Endometrium (tissue), 2 donors: ENCODE measurements around the gene RUNX2.

Experiments used
- FAIRE-seq: peaks from 2 replicates; lab custom pipeline; 2012; peaks lifted over from hg19 to GRCh38; lab: Jason Lieb, UNC
- donor health status: control.
- donor health status: control.

Gene RUNX2

GRCh38 chr6:45415315-45415714 lies 87.2 kb downstream of the RUNX2 start:
- FAIRE-seq: no peak

DNA sequence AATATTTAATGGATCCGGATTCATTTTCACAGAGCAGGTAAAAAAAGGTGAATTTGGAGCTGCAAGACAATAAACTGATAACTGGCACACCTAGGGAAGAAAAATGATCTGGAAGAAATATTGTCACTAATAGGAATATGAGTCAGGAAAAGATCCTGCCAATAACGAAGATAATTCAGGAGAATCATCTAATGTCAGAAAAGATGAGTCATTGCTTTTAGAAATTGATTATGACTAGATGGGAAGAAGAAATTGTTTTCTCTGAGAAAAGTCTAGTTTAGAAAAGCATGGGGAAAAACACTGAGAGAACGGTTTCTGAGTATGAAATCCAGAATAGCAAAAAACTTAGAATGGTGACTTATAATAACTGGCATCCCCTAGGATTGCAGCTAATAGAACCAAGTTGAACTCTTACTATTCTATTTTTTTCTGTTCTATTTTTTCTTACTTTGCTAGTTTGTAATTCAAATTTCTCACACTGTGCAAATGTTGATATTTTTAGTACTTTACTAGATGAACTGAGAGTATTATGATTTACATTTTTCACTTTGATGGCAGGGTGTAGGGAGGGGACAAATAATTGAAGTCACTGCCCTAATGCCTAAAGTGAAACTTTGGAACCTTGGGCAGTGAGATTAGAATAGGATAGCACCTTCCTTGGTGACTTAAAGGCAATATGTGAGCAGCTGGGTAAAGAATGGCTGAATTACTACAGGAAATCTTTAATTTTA lies 87.8 kb downstream of the RUNX2 start:
- FAIRE-seq: no peak

DNA sequence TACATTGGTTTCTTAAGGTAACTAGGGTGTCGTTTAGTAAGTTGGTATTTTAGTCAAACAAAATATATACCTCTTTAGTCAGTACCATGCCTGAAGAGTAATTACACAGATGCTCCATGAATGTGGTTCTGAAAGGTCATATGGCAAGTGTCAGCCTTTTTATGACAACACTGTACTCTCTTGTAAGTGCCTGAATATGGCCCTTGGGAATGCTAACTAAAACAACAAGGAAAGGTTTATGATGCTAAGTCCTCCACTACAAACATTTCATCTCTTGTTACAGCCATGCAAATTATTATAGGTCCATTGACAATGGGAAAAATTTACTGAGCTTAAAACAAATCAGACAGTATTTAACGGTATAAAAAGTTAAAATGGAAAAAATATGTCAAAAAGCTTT lies 88.6 kb downstream of the RUNX2 start:
- FAIRE-seq: no peak

DNA sequence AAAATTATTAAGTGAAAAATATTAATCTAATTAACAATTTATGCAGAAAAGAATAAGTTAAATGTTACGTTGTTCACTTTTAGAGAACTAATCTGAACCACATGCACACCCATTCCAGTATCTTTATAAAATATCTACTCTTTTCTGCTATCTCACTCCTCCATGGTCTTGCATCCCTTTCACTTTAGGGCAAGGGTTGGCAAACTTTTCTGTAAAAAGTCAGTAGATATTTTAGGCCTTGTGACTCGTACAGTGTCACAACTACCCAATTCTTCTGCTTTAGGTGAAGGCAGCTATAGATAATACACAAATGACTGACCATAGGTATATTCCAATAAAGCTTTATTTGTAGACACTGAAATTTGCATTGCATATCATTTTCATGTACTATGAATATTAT lies 89.3 kb downstream of the RUNX2 start:
- FAIRE-seq: no peak

DNA sequence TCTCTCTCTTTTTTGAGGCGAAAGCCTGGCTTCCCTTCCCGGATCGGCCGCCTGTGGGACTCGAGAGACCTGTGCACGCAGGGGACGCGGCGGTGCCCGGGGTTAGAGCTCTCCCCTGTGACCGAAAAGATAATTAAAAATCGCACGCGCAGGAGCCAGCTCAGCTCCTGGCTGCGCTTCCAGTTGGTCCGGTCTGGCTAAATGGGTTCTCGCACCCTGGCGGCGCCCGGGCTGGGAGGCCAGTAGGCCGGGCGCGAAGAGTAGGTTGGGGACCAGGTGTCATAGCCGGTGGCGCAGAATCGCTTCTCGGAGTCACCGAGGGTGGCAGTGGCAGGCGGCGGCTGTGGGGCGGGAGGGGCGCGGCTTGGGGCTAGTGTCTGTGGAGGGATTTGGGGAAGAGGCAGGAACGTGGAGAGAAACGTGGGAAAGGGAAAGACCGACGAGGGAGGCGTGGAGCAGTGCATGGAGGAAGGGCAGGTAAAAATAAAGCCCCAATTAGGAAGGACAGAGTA lies 91.5 kb downstream of the RUNX2 start:
- FAIRE-seq: no peak

GRCh38 chr6:45420083-45420908 lies 92.2 kb downstream of the RUNX2 start:
- FAIRE-seq: no peak

DNA sequence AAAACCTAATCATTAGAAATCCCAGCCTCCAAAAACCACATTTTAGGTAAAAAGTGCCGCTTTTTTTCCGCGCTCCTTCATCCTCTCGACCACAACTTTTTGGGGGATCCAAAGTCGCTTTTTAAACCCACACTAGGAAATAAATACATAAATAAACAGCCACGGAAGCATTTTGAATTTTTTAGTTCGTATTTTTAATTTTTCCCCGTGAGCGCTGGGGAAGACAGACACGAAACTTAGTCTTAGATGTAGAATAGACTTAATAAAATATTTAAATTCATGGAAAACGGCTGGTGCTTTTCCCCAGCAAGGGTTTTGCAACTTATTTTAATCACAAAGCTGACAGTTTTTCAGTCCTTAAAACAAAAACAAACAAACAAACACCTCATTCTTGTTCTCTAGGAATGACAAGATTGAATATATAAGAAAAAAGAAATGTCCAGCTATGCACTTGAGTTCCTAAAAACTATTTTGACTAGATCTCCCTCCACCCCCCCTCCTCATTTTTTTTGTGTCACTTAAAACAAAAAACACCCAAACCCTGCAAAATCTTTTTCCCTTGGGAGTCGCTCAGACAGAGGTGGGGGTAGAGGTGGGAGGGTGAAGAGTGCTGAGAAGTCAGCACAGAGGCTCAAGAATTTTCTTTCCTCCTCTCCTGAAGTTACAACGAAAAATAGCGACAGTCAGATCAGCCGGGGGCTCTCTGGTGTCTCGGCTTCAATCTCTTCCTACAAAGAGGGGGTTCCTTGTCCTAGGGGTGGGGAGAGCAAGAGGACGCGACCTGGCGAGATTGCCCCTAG lies 93.0 kb downstream of the RUNX2 start:
- FAIRE-seq: no peak

DNA sequence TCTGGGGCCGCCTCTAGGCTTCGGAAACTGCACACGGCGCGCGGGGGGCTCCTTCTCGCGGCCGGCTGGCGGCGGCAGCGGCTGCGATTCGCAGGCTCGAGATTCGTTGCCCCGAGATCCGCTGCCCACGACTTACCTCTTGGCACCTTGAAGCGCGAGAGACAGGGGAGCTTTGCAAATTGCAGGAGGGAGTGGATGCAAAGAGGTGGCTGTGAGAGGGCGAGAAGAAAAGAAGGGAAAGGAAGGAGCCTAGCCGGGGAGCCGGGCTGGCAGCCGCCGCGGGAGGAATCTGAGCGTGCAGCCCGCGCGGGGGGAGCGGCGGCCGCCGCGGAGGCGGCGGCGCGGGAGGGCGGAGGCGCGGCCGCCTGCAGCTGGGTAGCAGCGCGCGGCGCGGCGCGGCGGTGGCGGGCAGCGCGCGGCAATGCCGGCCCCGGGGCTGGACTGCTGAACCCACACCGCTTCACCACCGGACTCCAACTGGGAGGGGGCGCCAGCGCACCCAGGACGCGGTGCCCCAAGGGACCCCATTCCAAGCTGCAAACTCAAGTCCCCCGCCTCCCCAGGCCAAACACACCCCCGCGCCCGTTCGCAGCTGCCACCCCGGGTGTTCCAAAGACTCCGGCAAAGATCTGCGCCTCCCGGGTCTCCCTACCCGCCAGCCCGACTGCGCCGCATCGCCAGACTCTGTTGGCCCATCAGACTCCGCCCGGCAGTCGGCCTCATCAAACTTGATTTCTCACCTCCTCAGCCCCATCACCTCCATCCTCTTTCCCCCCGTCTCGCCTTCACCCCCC lies 93.8 kb downstream of the RUNX2 start:
- no peak for FAIRE-seq

DNA sequence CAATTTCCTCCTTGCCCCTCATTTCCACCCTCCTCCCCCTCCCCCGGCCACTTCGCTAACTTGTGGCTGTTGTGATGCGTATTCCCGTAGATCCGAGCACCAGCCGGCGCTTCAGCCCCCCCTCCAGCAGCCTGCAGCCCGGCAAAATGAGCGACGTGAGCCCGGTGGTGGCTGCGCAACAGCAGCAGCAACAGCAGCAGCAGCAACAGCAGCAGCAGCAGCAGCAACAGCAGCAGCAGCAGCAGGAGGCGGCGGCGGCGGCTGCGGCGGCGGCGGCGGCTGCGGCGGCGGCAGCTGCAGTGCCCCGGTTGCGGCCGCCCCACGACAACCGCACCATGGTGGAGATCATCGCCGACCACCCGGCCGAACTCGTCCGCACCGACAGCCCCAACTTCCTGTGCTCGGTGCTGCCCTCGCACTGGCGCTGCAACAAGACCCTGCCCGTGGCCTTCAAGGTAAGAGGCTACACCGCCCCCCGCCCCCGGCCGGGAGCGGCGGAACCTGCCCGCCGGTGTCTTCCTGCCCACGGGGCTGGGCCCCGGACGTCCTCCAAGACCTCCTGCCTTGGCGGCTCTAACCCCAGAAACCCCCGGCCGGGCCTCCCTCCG lies 94.5 kb downstream of the RUNX2 start:
- no peak for FAIRE-seq

DNA sequence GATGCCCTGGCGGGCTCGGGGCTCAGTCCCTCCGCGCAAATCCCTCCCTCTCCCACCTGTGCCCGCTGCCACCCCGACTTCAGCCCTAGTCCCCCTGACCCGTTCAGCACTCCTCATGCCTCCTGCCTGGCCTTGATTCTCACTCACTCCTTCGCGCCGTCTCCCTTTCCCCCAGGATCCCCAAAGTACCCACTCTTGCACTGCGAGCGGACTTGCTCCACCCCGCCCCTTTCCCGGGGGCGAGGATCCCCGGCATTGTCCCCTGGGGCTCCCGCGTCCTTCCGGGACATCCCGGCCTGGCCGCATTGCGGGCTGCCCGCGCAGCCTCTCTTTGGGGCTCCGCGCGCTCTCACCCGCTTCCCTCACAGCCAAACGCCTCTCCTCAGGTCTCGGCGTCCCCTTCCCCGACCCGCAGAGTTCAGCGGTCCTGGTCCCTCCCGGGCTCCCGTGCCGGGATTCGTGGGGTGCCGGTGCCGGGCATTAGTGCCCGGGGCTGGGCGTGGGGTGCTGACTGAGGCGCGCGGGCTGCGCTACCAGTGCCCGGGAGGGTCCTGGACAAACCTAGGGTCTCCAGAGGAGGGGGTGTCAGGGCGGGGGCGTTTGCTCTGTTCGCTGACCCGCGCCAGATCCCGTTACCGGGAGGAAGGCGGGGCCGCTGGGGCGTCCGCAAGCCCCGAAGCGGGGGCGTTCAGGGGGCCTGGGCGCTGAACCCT lies 95.1 kb downstream of the RUNX2 start:
- no peak for FAIRE-seq

GRCh38 chr6:45423824-45424450 lies 95.8 kb downstream of the RUNX2 start:
- FAIRE-seq: no peak

DNA sequence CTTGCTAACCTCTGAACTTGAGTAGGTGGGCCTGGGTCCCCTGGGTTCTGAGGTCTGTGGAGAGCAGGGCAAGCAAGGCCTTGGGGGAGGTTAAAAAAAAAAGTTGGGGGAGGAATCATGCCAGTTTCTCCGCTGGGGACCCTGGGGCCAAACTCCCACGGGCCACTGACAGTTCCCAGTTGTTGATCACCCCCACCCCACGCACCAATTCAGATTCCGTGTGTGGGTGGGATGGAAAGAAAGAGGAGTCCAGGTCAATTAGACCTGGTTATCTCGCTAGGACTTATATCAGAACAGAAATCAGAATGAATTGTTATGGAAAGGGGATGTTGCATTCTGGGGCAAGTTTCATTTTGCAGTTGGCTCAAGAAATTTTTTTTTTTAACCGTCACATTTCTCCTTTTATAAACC lies 96.3 kb downstream of the RUNX2 start:
- no peak for FAIRE-seq

DNA sequence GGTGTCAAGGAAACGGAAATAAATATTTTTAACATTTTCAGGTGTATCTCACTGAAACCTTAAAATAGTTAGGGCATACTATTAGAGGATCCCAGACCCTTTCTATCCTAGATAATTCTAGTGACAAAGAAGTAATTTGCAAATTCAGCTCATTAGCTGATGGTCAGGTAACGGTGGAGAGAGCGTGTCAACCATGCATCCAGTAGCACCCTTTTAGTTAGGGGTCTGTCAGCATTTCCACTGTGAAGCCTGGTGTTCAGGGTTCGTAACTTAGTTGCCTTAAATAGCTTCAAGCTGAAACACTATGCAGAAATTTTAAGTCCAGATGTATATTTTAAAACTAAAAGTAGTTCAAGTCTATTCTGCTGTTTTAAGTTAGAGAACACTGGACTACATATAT lies 98.1 kb downstream of the RUNX2 start:
- FAIRE-seq: no peak

DNA sequence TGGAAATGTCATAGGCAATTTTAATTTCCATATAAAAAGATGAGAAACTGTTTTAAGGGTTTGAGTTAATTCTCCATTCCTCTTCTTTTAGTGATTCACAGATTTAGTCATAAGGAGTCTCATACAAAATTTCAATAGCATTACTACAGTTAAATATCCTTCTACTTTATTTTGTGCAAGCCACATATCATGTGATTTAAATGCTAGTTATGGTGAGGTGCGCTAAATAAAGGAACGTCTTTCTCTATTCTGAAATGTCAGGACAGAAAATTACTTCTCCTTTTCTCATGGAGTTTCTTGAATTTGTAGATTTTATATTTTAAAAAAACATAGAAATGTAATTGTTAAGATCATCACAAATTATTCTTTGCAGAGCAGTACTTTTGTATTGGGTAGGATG lies 99.6 kb downstream of the RUNX2 start:
- no peak for FAIRE-seq

DNA sequence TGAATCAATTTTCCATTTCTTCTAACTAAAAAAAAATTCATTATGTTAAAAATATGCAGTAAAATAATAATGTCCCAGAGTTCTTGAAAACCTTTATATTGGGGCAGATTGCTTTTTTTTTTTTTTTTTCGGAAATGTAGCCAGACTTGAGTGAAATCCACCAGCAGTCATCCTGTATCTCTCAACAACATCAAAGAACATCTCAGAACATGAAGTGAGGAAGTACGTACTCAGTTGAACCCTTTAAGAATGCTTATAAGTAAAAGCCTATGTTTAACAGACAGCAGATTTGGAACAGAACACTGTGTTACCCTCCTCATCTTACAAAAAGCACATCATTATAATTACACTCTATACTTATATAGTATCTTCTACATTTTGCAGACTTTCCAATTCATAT lies 100.6 kb downstream of the RUNX2 start:
- no peak for FAIRE-seq

DNA sequence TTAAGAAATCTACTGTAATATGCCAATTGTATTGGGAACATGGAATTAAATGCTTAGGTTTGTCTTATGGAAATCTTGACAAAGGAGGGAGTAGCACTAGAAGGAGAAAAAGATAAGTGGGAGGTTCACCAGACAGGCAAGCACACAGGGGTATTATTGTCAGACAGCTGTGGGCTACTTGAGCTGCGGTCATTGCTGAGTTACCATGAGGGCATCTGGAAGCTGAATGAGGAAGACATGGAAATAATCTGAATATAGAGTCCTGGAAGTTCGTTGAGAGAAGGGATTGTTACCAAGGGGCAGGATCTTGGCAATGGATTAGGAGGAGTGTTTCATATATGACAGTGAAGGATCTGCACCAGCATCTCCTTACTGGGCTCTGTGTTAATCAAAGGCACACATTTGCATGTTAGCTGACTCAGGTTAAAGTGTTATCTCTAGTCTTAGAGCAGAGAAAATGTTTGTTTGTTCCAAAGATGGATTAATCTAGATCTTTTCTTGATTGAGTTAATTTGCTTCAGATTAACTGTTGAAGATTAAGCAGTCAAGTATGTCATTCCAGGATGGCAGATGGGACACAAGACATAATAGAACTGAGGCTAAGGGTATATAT lies 102.6 kb downstream of the RUNX2 start:
- no peak for FAIRE-seq

- no peak for FAIRE-seq
Observed at GRCh38 chr6:45431317-45432065, 103.4 kb downstream of the RUNX2 start.

DNA sequence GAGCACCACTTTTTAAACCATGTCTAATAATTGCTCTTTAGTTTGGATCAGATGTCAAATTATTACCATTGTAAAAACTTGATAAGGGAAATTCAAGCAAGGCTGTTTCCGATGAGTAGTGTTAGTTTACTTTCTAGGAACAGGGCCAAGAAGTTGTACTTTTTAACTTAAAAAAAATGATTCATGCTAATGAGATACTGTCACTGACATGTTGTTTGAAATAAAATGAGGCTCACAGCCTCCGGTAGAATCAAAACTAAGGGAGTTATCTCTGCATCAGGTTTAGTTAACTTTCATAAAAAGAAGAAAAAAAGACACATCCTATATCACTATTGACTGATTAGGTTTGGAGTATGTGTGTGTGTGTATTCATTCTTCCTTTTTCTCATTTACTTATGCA lies 104.8 kb downstream of the RUNX2 start:
- peak; percentile 60 for FAIRE-seq
